Esophagus squamous epithelium (tissue), 4 donors: ENCODE data around the gene SAMD11.

Source experiments
- POLR2A ChIP-seq, 4 donors: fragments of 450-650 bp; IDR thresholded peaks; one replicate each; pipeline ENCODE4 v1.6.1; 2017; ENCODE audit warnings: antibody characterized with exemption in 4 of 4, mild to moderate bottlenecking in 4 of 4, moderate library complexity in 3 of 4
- TF ChIP-seq, protein P1 (sequence below), 6 experiments: fragments of 450-650 bp in 4 of 6; fragments of 200-600 bp in 2 of 6; sonication (generic) in 2 of 6; IDR thresholded peaks; one replicate each; pipeline ENCODE4 v1.5.1; 2016 to 2019; ENCODE audit warnings: antibody characterized with exemption in 6 of 6, mild to moderate bottlenecking in 4 of 6, moderate library complexity in 4 of 6

DNA sequence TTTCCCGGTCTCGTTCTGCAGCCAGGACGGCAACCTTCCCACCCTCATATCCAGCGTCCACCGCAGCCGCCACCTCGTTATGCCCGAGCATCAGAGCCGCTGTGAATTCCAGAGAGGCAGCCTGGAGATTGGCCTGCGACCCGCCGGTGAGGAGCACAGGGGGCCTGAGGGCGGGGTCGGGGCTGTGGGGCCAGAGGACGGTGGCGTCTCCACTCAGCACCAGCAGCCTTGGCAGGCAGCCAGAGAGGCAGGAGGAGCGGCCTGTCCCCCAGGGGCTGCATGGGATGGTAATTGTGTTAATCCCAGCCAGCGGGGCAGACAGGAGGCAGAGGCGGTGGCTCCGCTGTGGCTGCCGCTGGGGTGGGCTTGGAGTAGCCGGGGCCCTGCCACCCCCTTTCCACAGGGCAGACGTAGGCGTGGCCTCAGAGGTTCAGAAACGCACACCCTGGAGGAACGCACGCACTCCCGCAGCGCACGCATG is 12.1 kb downstream of the SAMD11 start:
- TF ChIP-seq, protein P1, sequence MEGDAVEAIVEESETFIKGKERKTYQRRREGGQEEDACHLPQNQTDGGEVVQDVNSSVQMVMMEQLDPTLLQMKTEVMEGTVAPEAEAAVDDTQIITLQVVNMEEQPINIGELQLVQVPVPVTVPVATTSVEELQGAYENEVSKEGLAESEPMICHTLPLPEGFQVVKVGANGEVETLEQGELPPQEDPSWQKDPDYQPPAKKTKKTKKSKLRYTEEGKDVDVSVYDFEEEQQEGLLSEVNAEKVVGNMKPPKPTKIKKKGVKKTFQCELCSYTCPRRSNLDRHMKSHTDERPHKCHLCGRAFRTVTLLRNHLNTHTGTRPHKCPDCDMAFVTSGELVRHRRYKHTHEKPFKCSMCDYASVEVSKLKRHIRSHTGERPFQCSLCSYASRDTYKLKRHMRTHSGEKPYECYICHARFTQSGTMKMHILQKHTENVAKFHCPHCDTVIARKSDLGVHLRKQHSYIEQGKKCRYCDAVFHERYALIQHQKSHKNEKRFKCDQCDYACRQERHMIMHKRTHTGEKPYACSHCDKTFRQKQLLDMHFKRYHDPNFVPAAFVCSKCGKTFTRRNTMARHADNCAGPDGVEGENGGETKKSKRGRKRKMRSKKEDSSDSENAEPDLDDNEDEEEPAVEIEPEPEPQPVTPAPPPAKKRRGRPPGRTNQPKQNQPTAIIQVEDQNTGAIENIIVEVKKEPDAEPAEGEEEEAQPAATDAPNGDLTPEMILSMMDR (IDR thresholded peaks at IDR 0.05): no peak
- TF ChIP-seq POLR2A (IDR thresholded peaks at IDR 0.05): no peak
